H9 (cell line): Measurements from ENCODE around the gene MKNK2. TPM values are rescaled to one million over a fixed set of nuclear protein-coding genes. Genes with fewer than 3 reads are reported as not detected.
A peak's percentile ranks its signal among the peaks of the same experiment; 100 is the strongest.

ENCODE experiments used
- DNase-seq: peaks from one replicate; pipeline ENCODE4 v3.0.0-alpha.2; 2017
- H2AFZ ChIP-seq: one replicate; pipeline ENCODE4 v1.6.1; 2013; ENCODE audit warnings: mild to moderate bottlenecking, low read length, control low read depth, moderate library complexity
- H2AK5ac ChIP-seq: 2 replicates; pipeline ENCODE4 v1.6.1; 2013; ENCODE audit warnings: low read length, control low read depth, mixed read lengths; ENCODE audit not compliant: insufficient read length
- H2BK120ac ChIP-seq: one replicate; pipeline ENCODE4 v1.6.1; 2013; ENCODE audit warnings: low read depth, mild to moderate bottlenecking, low read length, control low read depth, inconsistent platforms; ENCODE audit not compliant: poor library complexity, severe bottlenecking
- H2BK12ac ChIP-seq: 2 replicates; pipeline ENCODE4 v1.6.1; 2013; ENCODE audit warnings: low read length, control low read depth, mixed read lengths, low read depth; ENCODE audit not compliant: insufficient read length
- H2BK15ac ChIP-seq: 2 replicates; pipeline ENCODE4 v1.6.1; 2013; ENCODE audit warnings: low read depth, low read length, control low read depth
- H2BK20ac ChIP-seq: one replicate; pipeline ENCODE4 v1.6.1; 2013; ENCODE audit warnings: low read depth, mild to moderate bottlenecking, low read length, control low read depth, inconsistent platforms; ENCODE audit not compliant: poor library complexity, severe bottlenecking
- H2BK5ac ChIP-seq: 2 replicates; pipeline ENCODE4 v1.6.1; 2013; ENCODE audit warnings: low read length, control low read depth, mixed read lengths; ENCODE audit not compliant: insufficient read length
- H3K14ac ChIP-seq: 2 replicates; pipeline ENCODE4 v1.6.1; 2013; ENCODE audit warnings: low read length, control low read depth; ENCODE audit not compliant: insufficient read depth
- H3K18ac ChIP-seq: 2 replicates; pipeline ENCODE4 v1.6.1; 2013; ENCODE audit warnings: low read depth, mild to moderate bottlenecking, mixed read lengths, low read length, control low read depth; ENCODE audit not compliant: insufficient read length
- H3K23ac ChIP-seq: 2 replicates; pipeline ENCODE4 v1.6.1; 2013; ENCODE audit warnings: low read length, control low read depth, mixed read lengths, low read depth; ENCODE audit not compliant: insufficient read length
- H3K23me2 ChIP-seq: 2 replicates; pipeline ENCODE4 v1.6.1; 2013; ENCODE audit warnings: low read depth, mild to moderate bottlenecking, mixed read lengths, low read length, control low read depth; ENCODE audit not compliant: insufficient read length, poor library complexity, severe bottlenecking
- H3K27ac ChIP-seq: 2 replicates; pipeline ENCODE4 v1.5.1; 2013; ENCODE audit warnings: low read length, control low read depth, mixed read lengths, low read depth; ENCODE audit not compliant: insufficient read length
- H3K27me3 ChIP-seq: 2 replicates; pipeline ENCODE4 v1.6.1; 2013; ENCODE audit warnings: low read length, control low read depth, inconsistent platforms; ENCODE audit not compliant: insufficient read depth
- H3K4ac ChIP-seq: 2 replicates; pipeline ENCODE4 v1.6.1; 2013; ENCODE audit warnings: low read depth, mild to moderate bottlenecking, control low read depth, inconsistent platforms, low read length, moderate library complexity
- H3K4me1 ChIP-seq: 2 replicates; pipeline ENCODE4 v1.6.1; 2013; ENCODE audit warnings: low read length, control low read depth, inconsistent platforms; ENCODE audit not compliant: insufficient read depth
- H3K4me2 ChIP-seq: 2 replicates; pipeline ENCODE4 v1.6.1; 2013; ENCODE audit warnings: low read length, control low read depth, mixed read lengths; ENCODE audit not compliant: insufficient read length, insufficient read depth
- H3K56ac ChIP-seq: 2 replicates; pipeline ENCODE4 v1.6.1; 2013; ENCODE audit warnings: low read depth, mild to moderate bottlenecking, mixed read lengths, low read length, control low read depth; ENCODE audit not compliant: insufficient read length
- H3K79me1 ChIP-seq: 2 replicates; pipeline ENCODE4 v1.6.1; 2013; ENCODE audit warnings: low read depth, mild to moderate bottlenecking, moderate library complexity, low read length, control low read depth, inconsistent platforms; ENCODE audit not compliant: insufficient read depth, poor library complexity, severe bottlenecking
- H3K79me2 ChIP-seq: 2 replicates; pipeline ENCODE4 v1.6.1; 2013; ENCODE audit warnings: low read length, control low read depth, inconsistent platforms; ENCODE audit not compliant: insufficient read depth
- H3K9ac ChIP-seq: 2 replicates; pipeline ENCODE4 v1.6.1; 2013; ENCODE audit warnings: low read length, control low read depth, mixed read lengths; ENCODE audit not compliant: insufficient read length; ENCODE audit errors: extremely low read depth
- H3K9me3 ChIP-seq: one replicate; pipeline ENCODE4 v1.6.1; 2013; ENCODE audit warnings: low read depth, low read length, inconsistent platforms; ENCODE audit not compliant: control insufficient read depth
- H3T11ph ChIP-seq: one replicate; pipeline ENCODE4 v1.6.1; 2013; ENCODE audit warnings: mild to moderate bottlenecking, low read length, control low read depth, inconsistent platforms
- H4K20me1 ChIP-seq: one replicate; pipeline ENCODE4 v1.6.1; 2013; ENCODE audit not compliant: control insufficient read depth, insufficient read length, insufficient read depth
- H4K5ac ChIP-seq: 2 replicates; pipeline ENCODE4 v1.6.1; 2013; ENCODE audit warnings: low read depth, mild to moderate bottlenecking, mixed read lengths, low read length, control low read depth; ENCODE audit not compliant: insufficient read length
- H4K8ac ChIP-seq: replicated peaks from 2 replicates; pipeline ENCODE4 v1.6.1; 2013; ENCODE audit warnings: low read length, control low read depth, mixed read lengths, low read depth; ENCODE audit not compliant: insufficient read length
- H4K91ac ChIP-seq: 2 replicates; pipeline ENCODE4 v1.6.1; 2013; ENCODE audit warnings: low read depth, mild to moderate bottlenecking, moderate library complexity, mixed read lengths, low read length, control low read depth; ENCODE audit not compliant: insufficient read length
- H3K27ac Mint-ChIP-seq, 3 experiments: 2 replicates in 2 of 3; 3 replicates in 1 of 3; pipeline ENCODE4 v1.8.0; 2020 to 2021; ENCODE audit warnings: mixed read lengths in 3 of 3, mild to moderate bottlenecking in 1 of 3, moderate library complexity in 1 of 3
- H3K27me3 Mint-ChIP-seq: 2 replicates; pipeline ENCODE4 v1.8.0; 2021; ENCODE audit warnings: low read depth, mild to moderate bottlenecking, moderate library complexity, mixed read lengths
- H3K36me3 Mint-ChIP-seq, 3 experiments: 2 replicates in 2 of 3; 3 replicates in 1 of 3; pipeline ENCODE4 v1.8.0; 2020 to 2021; ENCODE audit warnings: low read depth in 3 of 3, mixed read lengths in 3 of 3; ENCODE audit not compliant: insufficient read depth in 1 of 3
- H3K4me1 Mint-ChIP-seq, 2 experiments: 2 replicates each; pipeline ENCODE4 v1.8.0; 2020; ENCODE audit warnings: mixed read lengths in 2 of 2
- H3K4me3 Mint-ChIP-seq, 2 experiments: 2 replicates in 1 of 2; 3 replicates in 1 of 2; pipeline ENCODE4 v1.8.0; 2020 to 2021; ENCODE audit warnings: mild to moderate bottlenecking in 2 of 2, mixed read lengths in 2 of 2, moderate library complexity in 1 of 2
- H3K9me3 Mint-ChIP-seq, 2 experiments: 2 replicates in 1 of 2; 3 replicates in 1 of 2; pipeline ENCODE4 v1.8.0; 2020; ENCODE audit warnings: mild to moderate bottlenecking in 2 of 2, mixed read lengths in 2 of 2, moderate library complexity in 1 of 2
- WGBS: extraction: QIAGEN DNeasy Blood & Tissue Kit; methylation state at CpG from one replicate; pipeline ENCODE4 v1.1.7; 2013; ENCODE audit warnings: missing lambda C conversion rate, low lambda C conversion rate, mixed read lengths; ENCODE audit not compliant: insufficient read length; ENCODE audit errors: extremely low coverage; 5-methylcytosine and 5-hydroxymethylcytosine counted together
- total RNA-seq: library from RNA; stranded (reverse); gene quantifications from 2 replicates; pipeline ENCODE4 v1.2.1, GENCODE V29; 2021
- TF ChIP-seq, protein P1 (sequence below): fragments of 200-600 bp; sonication (generic); conservative IDR thresholded peaks from 3 replicates; pipeline ENCODE4 v1.8.0; 2021; ENCODE audit warnings: antibody characterized with exemption, mild to moderate bottlenecking

Gene MKNK2
- total RNA-seq, 1 experiment from 2014 or later = 153 TPM

- H4K5ac ChIP-seq = no peak overlapping the region
- DNase-seq = no peak
- no peak overlapping the region for H2BK20ac ChIP-seq
- TF ChIP-seq, protein P1, sequence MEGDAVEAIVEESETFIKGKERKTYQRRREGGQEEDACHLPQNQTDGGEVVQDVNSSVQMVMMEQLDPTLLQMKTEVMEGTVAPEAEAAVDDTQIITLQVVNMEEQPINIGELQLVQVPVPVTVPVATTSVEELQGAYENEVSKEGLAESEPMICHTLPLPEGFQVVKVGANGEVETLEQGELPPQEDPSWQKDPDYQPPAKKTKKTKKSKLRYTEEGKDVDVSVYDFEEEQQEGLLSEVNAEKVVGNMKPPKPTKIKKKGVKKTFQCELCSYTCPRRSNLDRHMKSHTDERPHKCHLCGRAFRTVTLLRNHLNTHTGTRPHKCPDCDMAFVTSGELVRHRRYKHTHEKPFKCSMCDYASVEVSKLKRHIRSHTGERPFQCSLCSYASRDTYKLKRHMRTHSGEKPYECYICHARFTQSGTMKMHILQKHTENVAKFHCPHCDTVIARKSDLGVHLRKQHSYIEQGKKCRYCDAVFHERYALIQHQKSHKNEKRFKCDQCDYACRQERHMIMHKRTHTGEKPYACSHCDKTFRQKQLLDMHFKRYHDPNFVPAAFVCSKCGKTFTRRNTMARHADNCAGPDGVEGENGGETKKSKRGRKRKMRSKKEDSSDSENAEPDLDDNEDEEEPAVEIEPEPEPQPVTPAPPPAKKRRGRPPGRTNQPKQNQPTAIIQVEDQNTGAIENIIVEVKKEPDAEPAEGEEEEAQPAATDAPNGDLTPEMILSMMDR = no peak
- no peak overlapping the region for H3K9ac ChIP-seq
- Mint-ChIP-seq H3K4me1 (peaks cover 21 to 23% of the 10 kb centered on the region in 2 experiments), H3K4me3 (no peak overlapping the region), H3K9me3 (no peaks in the 10 kb centered on the region), H3K27me3 (no peaks in the 10 kb centered on the region; the same call in 1 of the 2 replicates), H3K27ac (peak overlapping the region; percentile 35 to 78 (median 57); a peak in 4 of 7 replicates), H3K36me3 (no peaks in the 10 kb centered on the region; a peak in 1 of 7 replicates)
- no peak overlapping the region for H3K56ac ChIP-seq
- H3K4me2 ChIP-seq = no peak overlapping the region
- no peak overlapping the region for H2BK12ac ChIP-seq
- H3K18ac ChIP-seq = no peak overlapping the region
- no peaks in the 10 kb centered on the region for H3K79me2 ChIP-seq
- H3K23ac ChIP-seq = no peak overlapping the region
- H4K20me1 ChIP-seq = no peaks in the 10 kb centered on the region
- no peak overlapping the region for H4K91ac ChIP-seq
- no peak overlapping the region for H2AK5ac ChIP-seq
- no peak overlapping the region for H4K8ac ChIP-seq
- H3K79me1 ChIP-seq = no peaks in the 10 kb centered on the region
- WGBS = no CpG with 5 or more reads among the region's 16 CpGs
- H2AFZ ChIP-seq = no peak overlapping the region
- 0 out of 2 replicates have a peak overlapping the region, but pooled peaks have one; percentile 29 for H3K14ac ChIP-seq
- H3K27me3 ChIP-seq = no peaks in the 10 kb centered on the region
- no peak overlapping the region for H2BK5ac ChIP-seq
- H3K27ac ChIP-seq = no peak overlapping the region
- H3K23me2 ChIP-seq = no peaks in the 10 kb centered on the region
- H2BK15ac ChIP-seq = no peak overlapping the region
- H3T11ph ChIP-seq = no peak overlapping the region
- no peaks in the 10 kb centered on the region for H3K4me1 ChIP-seq
- no peak overlapping the region; the same call in 1 of the 2 replicates for H3K4ac ChIP-seq
- H3K9me3 ChIP-seq = no peaks in the 10 kb centered on the region
- peak overlapping the region; percentile 41 for H2BK120ac ChIP-seq
Observed at GRCh38 chr19:2089001-2089711, 38.1 kb upstream of the MKNK2 start.
